HG02678 (cell line): Measurements from ENCODE around the gene TBX19.
A peak's percentile ranks its signal among the peaks of the same experiment; 100 is the strongest.

Experiments used
- ATAC-seq: cut with Tn5 transposase; IDR thresholded peaks from one replicate; pipeline ENCODE4 v1.9.1; 2021; ENCODE audit warnings: mild to moderate bottlenecking, moderate library complexity; ENCODE audit not compliant: unreplicated experiment

Gene TBX19

GRCh38 chr1:168280296-168280927 is at the start of gene TBX19:
TBX19 (plus strand) TSS chr1:168280877; CDS start chr1:168281091, 214 bp downstream.
- ATAC-seq: no peak

GRCh38 chr1:168234846-168235547 is 45.7 kb upstream of the TBX19 start:
- peak; percentile 86 for ATAC-seq

GRCh38 chr1:168235548-168235885 is 45.2 kb upstream of the TBX19 start:
- no peak for ATAC-seq

GRCh38 chr1:168235937-168236336 is 44.7 kb upstream of the TBX19 start:
- no peak for ATAC-seq

GRCh38 chr1:168236836-168237611 is 43.7 kb upstream of the TBX19 start:
- ATAC-seq: no peak

GRCh38 chr1:168243198-168243597 is 37.5 kb upstream of the TBX19 start:
- ATAC-seq: no peak

- no peak for ATAC-seq
These were observed 37.0 kb upstream of the TBX19 start for GRCh38 chr1:168243636-168244212.

- no peak for ATAC-seq
These were observed 35.6 kb upstream of the TBX19 start for GRCh38 chr1:168245042-168245441.

GRCh38 chr1:168246506-168246905 is 34.2 kb upstream of the TBX19 start:
- ATAC-seq: no peak

- no peak for ATAC-seq
These were observed 28.4 kb upstream of the TBX19 start for GRCh38 chr1:168252204-168252733.

GRCh38 chr1:168256164-168256563 is 24.5 kb upstream of the TBX19 start:
- ATAC-seq: no peak

- no peak for ATAC-seq
These were observed 23.3 kb upstream of the TBX19 start for GRCh38 chr1:168257397-168257796.

- no peak for ATAC-seq
These were observed 21.1 kb upstream of the TBX19 start for GRCh38 chr1:168259567-168259966.

GRCh38 chr1:168260393-168260792 is 20.3 kb upstream of the TBX19 start:
- ATAC-seq: no peak

- ATAC-seq: no peak
These were observed 19.3 kb upstream of the TBX19 start for GRCh38 chr1:168261390-168261789.

GRCh38 chr1:168263130-168263529 is 17.5 kb upstream of the TBX19 start:
- ATAC-seq: no peak

- ATAC-seq: no peak
These were observed 16.4 kb upstream of the TBX19 start for GRCh38 chr1:168264296-168264695.

- ATAC-seq: no peak
These were observed 15.1 kb upstream of the TBX19 start for GRCh38 chr1:168265596-168265995.

GRCh38 chr1:168266644-168267186 is 14.0 kb upstream of the TBX19 start:
- ATAC-seq: no peak

- no peak for ATAC-seq
These were observed 9.0 kb upstream of the TBX19 start for GRCh38 chr1:168271636-168272035.

GRCh38 chr1:168273575-168273974 is 7.1 kb upstream of the TBX19 start:
- no peak for ATAC-seq
